SU-DHL-6 (cell line): ENCODE data around the gene PHACTR1.

Experiments used
- H2AFZ ChIP-seq: fragments of 200-600 bp; sonication (generic); 2 replicates; pipeline ENCODE4 v1.6.1; 2014; ENCODE audit warnings: low read depth, mild to moderate bottlenecking, moderate library complexity, mixed read lengths, antibody characterized with exemption, low read length; ENCODE audit not compliant: severe bottlenecking
- H3F3A ChIP-seq: fragments of 200-600 bp; shearing (Covaris generic); 2 replicates; pipeline ENCODE4 v1.6.0; 2016; ENCODE audit warnings: antibody characterized with exemption, mild to moderate bottlenecking; ENCODE audit not compliant: insufficient read depth
- H3K27ac ChIP-seq: fragments of 200-600 bp; sonication (generic); 2 replicates; pipeline ENCODE4 v1.5.1; 2016; ENCODE audit warnings: low read depth, mild to moderate bottlenecking, low read length, moderate library complexity, mixed read lengths
- H3K27me3 ChIP-seq: fragments of 200-600 bp; sonication (generic), shearing (Covaris generic); 2 replicates; pipeline ENCODE4 v1.6.0; 2014; ENCODE audit warnings: mild to moderate bottlenecking, low read length
- H3K36me3 ChIP-seq: fragments of 200-600 bp; sonication (generic); 2 replicates; pipeline ENCODE4 v1.6.1; 2014; ENCODE audit warnings: mild to moderate bottlenecking, low read length, mixed read lengths
- H3K4me2 ChIP-seq: fragments of 300-600, 200-600 bp; shearing (Covaris generic), sonication (generic); 2 replicates; pipeline ENCODE4 v1.6.0; 2014; ENCODE audit warnings: low read length, low read depth, mild to moderate bottlenecking; ENCODE audit not compliant: poor library complexity, severe bottlenecking
- H3K4me3 ChIP-seq: fragments of 200-600 bp; sonication (generic); 2 replicates; pipeline ENCODE4 v1.5.1; 2014; ENCODE audit warnings: antibody characterized with exemption, low read length, mild to moderate bottlenecking, mixed read lengths; ENCODE audit not compliant: insufficient read depth, poor library complexity, severe bottlenecking
- H3K79me2 ChIP-seq: fragments of 200-600 bp; sonication (generic); 2 replicates; pipeline ENCODE4 v1.6.1; 2014; ENCODE audit warnings: mild to moderate bottlenecking, low read length, moderate library complexity; ENCODE audit not compliant: insufficient read depth
- H3K9ac ChIP-seq: fragments of 200-600 bp; sonication (generic); 2 replicates; pipeline ENCODE4 v1.7.0; 2014; ENCODE audit warnings: mild to moderate bottlenecking, low read length
- H3K9me2 ChIP-seq: fragments of 200-600 bp; sonication (generic); replicated peaks from 2 replicates; pipeline ENCODE4 v1.6.1; 2014; ENCODE audit warnings: low read length; ENCODE audit not compliant: insufficient read depth
- H3K9me3 ChIP-seq: fragments of 200-600 bp; sonication (generic); 2 replicates; pipeline ENCODE4 v1.6.1; 2014; ENCODE audit warnings: low read length, mixed read lengths; ENCODE audit not compliant: insufficient read depth
- H4K20me1 ChIP-seq: fragments of 200-600 bp; sonication (generic); 2 replicates; pipeline ENCODE4 v1.6.1; 2014; ENCODE audit warnings: low read depth, mild to moderate bottlenecking, antibody characterized with exemption, low read length, moderate library complexity, mixed read lengths
- CTCF ChIP-seq: fragments of 200-600 bp; sonication (generic); IDR thresholded peaks from one replicate; pipeline ENCODE4 v1.5.1; 2017; ENCODE audit warnings: antibody characterized with exemption, mild to moderate bottlenecking, low read length, moderate library complexity; ENCODE audit not compliant: insufficient read depth, poor library complexity, severe bottlenecking
- EZH2phosphoT487 ChIP-seq: fragments of 200-600 bp; sonication (generic), shearing (Covaris generic); conservative IDR thresholded peaks from 2 replicates; pipeline ENCODE4 v1.6.1; 2018; ENCODE audit warnings: mild to moderate bottlenecking, antibody characterized with exemption, low read length, moderate library complexity, mixed read lengths

The PHACTR1 gene

GRCh38 chr6:13000537-13000936 lies 284.0 kb downstream of the PHACTR1 start:
- H3K4me2 ChIP-seq, result no peak overlapping the region
- H3K9me3 ChIP-seq, result no peaks in the 10 kb centered on the region
- H3K4me3 ChIP-seq, result no peak overlapping the region
- no peak overlapping the region for H3K27ac ChIP-seq
- no peak overlapping the region for H2AFZ ChIP-seq
- H4K20me1 ChIP-seq, result no peaks in the 10 kb centered on the region
- H3K9me2 ChIP-seq, result no peaks in the 10 kb centered on the region
- H3F3A ChIP-seq, result no peaks in the 10 kb centered on the region
- H3K27me3 ChIP-seq, result no peaks in the 10 kb centered on the region
- H3K79me2 ChIP-seq, result no peaks in the 10 kb centered on the region
- TF ChIP-seq CTCF (no peak), EZH2phosphoT487 (no peak)
- no peaks in the 10 kb centered on the region for H3K36me3 ChIP-seq
- H3K9ac ChIP-seq, result no peak overlapping the region

- Histone ChIP-seq H3K9me2 (no peaks in the 10 kb centered on the region), H3K4me2 (no peak overlapping the region), H3K36me3 (no peaks in the 10 kb centered on the region), H3K27me3 (no peaks in the 10 kb centered on the region), H3K4me3 (no peak overlapping the region), H2AFZ (no peak overlapping the region), H3F3A (no peaks in the 10 kb centered on the region), H3K9ac (no peak overlapping the region), H3K79me2 (no peaks in the 10 kb centered on the region), H3K9me3 (no peaks in the 10 kb centered on the region), H4K20me1 (no peaks in the 10 kb centered on the region), H3K27ac (no peak overlapping the region)
- TF ChIP-seq CTCF, result no peak
- no peak for TF ChIP-seq EZH2phosphoT487
Measured at GRCh38 chr6:13001927-13002326, 285.4 kb downstream of the PHACTR1 start.

GRCh38 chr6:13004601-13005000 lies 288.0 kb downstream of the PHACTR1 start:
- no peaks in the 10 kb centered on the region for H4K20me1 ChIP-seq
- no peak overlapping the region for H2AFZ ChIP-seq
- H3K9me3 ChIP-seq, result no peaks in the 10 kb centered on the region
- H3K4me2 ChIP-seq, result no peak overlapping the region
- H3K79me2 ChIP-seq, result no peaks in the 10 kb centered on the region
- H3F3A ChIP-seq, result no peaks in the 10 kb centered on the region
- TF ChIP-seq EZH2phosphoT487 (no peak), CTCF (no peak)
- no peaks in the 10 kb centered on the region for H3K36me3 ChIP-seq
- no peak overlapping the region for H3K4me3 ChIP-seq
- no peaks in the 10 kb centered on the region for H3K27me3 ChIP-seq
- no peak overlapping the region for H3K27ac ChIP-seq
- no peak overlapping the region for H3K9ac ChIP-seq
- no peaks in the 10 kb centered on the region for H3K9me2 ChIP-seq
